H1 (cell line): ENCODE data around the gene C1orf50. TPM values are rescaled to one million over a fixed set of nuclear protein-coding genes. Genes with fewer than 3 reads are reported as not detected.

Source experiments
- CTCF ChIA-PET: fragments of 300-600 bp; sonication (Branson Sonifier 250); formaldehyde crosslinking; loops from one replicate; lab custom pipeline; 2021; ENCODE audit not compliant: partially characterized antibody; lab: Charles Lee
- POLR2A ChIA-PET: fragments of 300-600 bp; sonication (Branson Sonifier 250); formaldehyde crosslinking; loops from one replicate; lab custom pipeline; 2021; ENCODE audit warnings: inconsistent platforms; ENCODE audit not compliant: partially characterized antibody; lab: Charles Lee
- DNase-seq, 2 experiments: peaks; one replicate each; pipeline versions ENCODE4 v3.0.0 to v3.0.0-alpha.2; 2010 to 2022; ENCODE audit warnings: low spot score in 2 of 2, low read depth in 1 of 2, mixed read lengths in 1 of 2
- FAIRE-seq: peaks from 2 replicates; lab custom pipeline; 2011; peaks lifted over from hg19 to GRCh38; lab: Jason Lieb, UNC
- H2AFZ ChIP-seq: 2 replicates; pipeline ENCODE4 v1.8.1; 2012; ENCODE audit warnings: low read length, inconsistent platforms
- H2AK5ac ChIP-seq: 2 replicates; pipeline ENCODE4 v1.6.1; 2013; ENCODE audit warnings: low read depth, low read length
- H2BK120ac ChIP-seq: replicated peaks from 2 replicates; pipeline ENCODE3; 2013; ENCODE audit warnings: low read depth, low read length, inconsistent platforms
- H2BK12ac ChIP-seq: 2 replicates; pipeline ENCODE4 v1.6.1; 2013; ENCODE audit warnings: low read depth, low read length
- H2BK15ac ChIP-seq: 2 replicates; pipeline ENCODE4 v1.6.1; 2013; ENCODE audit warnings: low read length
- H2BK20ac ChIP-seq: 2 replicates; pipeline ENCODE4 v1.6.1; 2013; ENCODE audit warnings: low read length
- H2BK5ac ChIP-seq: 2 replicates; pipeline ENCODE4 v1.6.1; 2013; ENCODE audit warnings: low read depth, low read length
- H3K14ac ChIP-seq: 2 replicates; pipeline ENCODE4 v1.6.1; 2013; ENCODE audit warnings: inconsistent platforms; ENCODE audit not compliant: insufficient read length
- H3K18ac ChIP-seq: 2 replicates; pipeline ENCODE4 v1.6.1; 2013; ENCODE audit warnings: low read length; ENCODE audit errors: extremely low read depth
- H3K23ac ChIP-seq: 2 replicates; pipeline ENCODE4 v1.6.1; 2013; ENCODE audit warnings: inconsistent platforms; ENCODE audit not compliant: insufficient read length
- H3K23me2 ChIP-seq: 2 replicates; pipeline ENCODE4 v1.6.1; 2013; ENCODE audit warnings: low read depth, low read length
- H3K27ac ChIP-seq: 2 replicates; pipeline ENCODE4 v1.6.1; 2011; ENCODE audit warnings: low read depth, low read length, inconsistent platforms
- H3K27me3 ChIP-seq, 4 experiments: replicated peaks in 1 of 4; 1 replicate in 1 of 4; 2 replicates in 3 of 4; pipeline versions ENCODE4 v1.6.1 to v1.8.1; 2011 to 2013; ENCODE audit warnings: low read length in 3 of 4, mild to moderate bottlenecking in 3 of 4, inconsistent platforms in 2 of 4, mixed read lengths in 2 of 4, moderate library complexity in 1 of 4; ENCODE audit not compliant: control insufficient read depth in 3 of 4, insufficient read depth in 3 of 4; ENCODE audit errors: extremely low read depth in 1 of 4
- H3K36me3 ChIP-seq, 4 experiments: 2 replicates each; pipeline versions ENCODE4 v1.6.1 to v1.8.1; 2011 to 2013; ENCODE audit warnings: mild to moderate bottlenecking in 4 of 4, low read length in 3 of 4, moderate library complexity in 2 of 4, control low read depth in 1 of 4, inconsistent platforms in 1 of 4; ENCODE audit not compliant: insufficient read depth in 4 of 4, control insufficient read depth in 2 of 4
- H3K4ac ChIP-seq: replicated peaks from 2 replicates; pipeline ENCODE3; 2013; ENCODE audit warnings: low read length, low read depth, mixed read lengths, inconsistent platforms; ENCODE audit not compliant: insufficient read length
- H3K4me1 ChIP-seq, 4 experiments: replicated peaks in 1 of 4; 1 replicate in 1 of 4; 2 replicates in 3 of 4; pipeline versions ENCODE4 v1.6.1 to v1.8.1; 2011 to 2013; ENCODE audit warnings: low read length in 3 of 4, inconsistent platforms in 2 of 4, mixed read lengths in 1 of 4; ENCODE audit not compliant: insufficient read depth in 4 of 4, control insufficient read depth in 3 of 4
- H3K4me2 ChIP-seq, 2 experiments: 2 replicates each; pipeline versions ENCODE4 v1.6.1 to v1.8.1; 2011 to 2013; ENCODE audit warnings: low read depth in 2 of 2, low read length in 2 of 2, control low read depth in 1 of 2, inconsistent platforms in 1 of 2, mild to moderate bottlenecking in 1 of 2; ENCODE audit not compliant: insufficient read depth in 1 of 2
- H3K4me3 ChIP-seq, 4 experiments: fragments of 200-600, 300-600 bp in 1 of 4; sonication (generic), shearing (Covaris generic), sonication (Bioruptor Twin) in 1 of 4; 2 replicates each; pipeline versions ENCODE4 v1.5.1 to v1.8.1; 2011 to 2016; ENCODE audit warnings: low read length in 4 of 4, low read depth in 3 of 4, control low read depth in 2 of 4, inconsistent platforms in 2 of 4, mild to moderate bottlenecking in 2 of 4, mixed read lengths in 1 of 4, moderate library complexity in 1 of 4; ENCODE audit not compliant: insufficient read depth in 2 of 4; ENCODE audit errors: extremely low read depth in 1 of 4
- H3K56ac ChIP-seq: replicated peaks from 2 replicates; pipeline ENCODE3; 2013; ENCODE audit warnings: low read depth, mild to moderate bottlenecking, mixed read lengths, low read length, inconsistent platforms; ENCODE audit not compliant: insufficient read length
- H3K79me1 ChIP-seq: 2 replicates; pipeline ENCODE4 v1.6.1; 2013; ENCODE audit warnings: low read depth, low read length, control low read depth
- H3K79me2 ChIP-seq, 2 experiments: 2 replicates each; pipeline versions ENCODE4 v1.6.1 to v1.8.1; 2012 to 2013; ENCODE audit warnings: low read length in 2 of 2, mild to moderate bottlenecking in 2 of 2, inconsistent platforms in 1 of 2; ENCODE audit not compliant: insufficient read depth in 2 of 2, control insufficient read depth in 1 of 2
- H3K9ac ChIP-seq, 4 experiments: replicated peaks in 1 of 4; 1 replicate in 1 of 4; 2 replicates in 3 of 4; pipeline versions ENCODE4 v1.6.1 to v1.8.1; 2011 to 2013; ENCODE audit warnings: low read depth in 3 of 4, low read length in 3 of 4, control low read depth in 2 of 4, mild to moderate bottlenecking in 2 of 4, moderate library complexity in 2 of 4, inconsistent platforms in 1 of 4; ENCODE audit errors: extremely low read depth in 1 of 4
- H3K9me3 ChIP-seq, 2 experiments: 2 replicates each; pipeline versions ENCODE4 v1.6.1 to v1.8.1; 2012 to 2013; ENCODE audit warnings: mild to moderate bottlenecking in 2 of 2, moderate library complexity in 2 of 2, control low read depth in 1 of 2, inconsistent platforms in 1 of 2, low read depth in 1 of 2, low read length in 1 of 2, mixed read lengths in 1 of 2; ENCODE audit not compliant: insufficient read depth in 2 of 2
- H4K20me1 ChIP-seq, 2 experiments: replicated peaks in 1 of 2; 2 replicates each; pipeline versions ENCODE3 to v1.8.1; 2011 to 2013; ENCODE audit warnings: inconsistent platforms in 2 of 2, low read length in 2 of 2, mild to moderate bottlenecking in 1 of 2; ENCODE audit not compliant: insufficient read depth in 2 of 2, control insufficient read depth in 1 of 2
- H4K5ac ChIP-seq: 2 replicates; pipeline ENCODE4 v1.6.1; 2013; ENCODE audit warnings: low read length, low read depth, mixed read lengths, inconsistent platforms; ENCODE audit not compliant: insufficient read length
- H4K8ac ChIP-seq: 2 replicates; pipeline ENCODE4 v1.8.0; 2013; ENCODE audit warnings: mild to moderate bottlenecking, moderate library complexity, low read length, inconsistent platforms; ENCODE audit not compliant: insufficient read depth; ENCODE audit errors: extremely low read depth
- H4K91ac ChIP-seq: replicated peaks from 2 replicates; pipeline ENCODE3; 2013; ENCODE audit warnings: low read length, mixed read lengths, inconsistent platforms; ENCODE audit not compliant: insufficient read length
- ASH2L ChIP-seq: fragments of 200-600, 300-600 bp; sonication (generic); IDR thresholded peaks from one replicate; pipeline ENCODE4 v1.7.1; 2017; ENCODE audit warnings: low read length
- ATF2 ChIP-seq: IDR thresholded peaks from 2 replicates; pipeline ENCODE4 v1.6.1; 2012; ENCODE audit warnings: low read length, inconsistent platforms
- BACH1 ChIP-seq: IDR thresholded peaks from 2 replicates; pipeline ENCODE4 v1.6.1; 2012; ENCODE audit warnings: low read length, improper control_type of control experiment
- CEBPB ChIP-seq: IDR thresholded peaks from 2 replicates; pipeline ENCODE4 v1.6.1; 2012; ENCODE audit warnings: low read depth, low read length
- CTBP2 ChIP-seq: IDR thresholded peaks from 2 replicates; pipeline ENCODE4 v1.7.0; 2011; ENCODE audit warnings: borderline replicate concordance, mild to moderate bottlenecking, moderate library complexity, mixed read lengths, low read length; ENCODE audit not compliant: insufficient read depth, insufficient read length
- HDAC2 ChIP-seq, 2 experiments: fragments of 300-600 bp in 1 of 2; sonication (generic) in 1 of 2; IDR thresholded peaks; 2 replicates each; pipeline ENCODE4 v1.6.1; 2011 to 2012; ENCODE audit warnings: low read depth in 2 of 2, low read length in 2 of 2, mild to moderate bottlenecking in 2 of 2, moderate library complexity in 2 of 2, borderline replicate concordance in 1 of 2, inconsistent platforms in 1 of 2
- HDAC6 ChIP-seq: IDR thresholded peaks from one replicate; pipeline ENCODE4 v1.7.1; 2012; ENCODE audit warnings: low read depth, mild to moderate bottlenecking, inconsistent platforms, low read length, moderate library complexity
- JUN ChIP-seq: IDR thresholded peaks from 2 replicates; pipeline ENCODE4 v1.6.1; 2011; ENCODE audit warnings: low read depth, mild to moderate bottlenecking, improper control_type of control experiment, low read length
- RFX5 ChIP-seq: IDR thresholded peaks from 2 replicates; pipeline ENCODE4 v1.6.1; 2011; ENCODE audit warnings: low read depth, low read length, improper control_type of control experiment, borderline replicate concordance
- SP1 ChIP-seq: IDR thresholded peaks from 2 replicates; pipeline ENCODE4 v1.6.1; 2011; ENCODE audit warnings: low read depth, low read length
- SP4 ChIP-seq: IDR thresholded peaks from 2 replicates; pipeline ENCODE4 v1.6.1; 2012; ENCODE audit warnings: low read length, inconsistent platforms
- TAF7 ChIP-seq: optimal IDR thresholded peaks from 2 replicates; pipeline ENCODE3; 2011; ENCODE audit warnings: low read depth, mild to moderate bottlenecking, inconsistent platforms, low read length, moderate library complexity, borderline replicate concordance
- WGBS, 2 experiments: shearing (Covaris generic) in 1 of 2; methylation state at CpG; one replicate each; pipeline versions ENCODE4 v1.1.6 to v1.1.7; 2013 to 2015; ENCODE audit warnings: low lambda C conversion rate in 2 of 2, mixed read lengths in 2 of 2, inconsistent platforms in 1 of 2, low coverage in 1 of 2, missing lambda C conversion rate in 1 of 2; ENCODE audit not compliant: insufficient replicate concordance in 2 of 2, insufficient coverage in 1 of 2, insufficient read length in 1 of 2; ENCODE audit errors: extremely low coverage in 1 of 2, missing lambda C conversion rate in 1 of 2; 5-methylcytosine and 5-hydroxymethylcytosine counted together
- polyA plus RNA-seq, 7 experiments: library from polyadenylated mRNA; depleted of rRNA in 3 of 7; stranded (reverse) in 5 of 7; unstranded in 2 of 7; fragments of >200 nt in 5 of 7; fragments of 200-250 nt in 2 of 7; gene quantifications; 1 replicate in 5 of 7; 2 replicates in 1 of 7; 4 replicates in 1 of 7; pipeline versions ENCODE4 v1.2.1 to v1.2.3, GENCODE V29; 2011 to 2013; ENCODE audit warnings: missing spikeins in 2 of 7, mixed read lengths in 2 of 7
- total RNA-seq: library from RNA; stranded (reverse); fragmentation: NEBNext Ultra II Directional; extraction: Animal tissue kit (Norgen Biotek cat#: 25700); gene quantifications from 2 replicates; pipeline ENCODE4 v1.2.1, GENCODE V29; 2021

Gene C1orf50
- total and polyA plus RNA-seq, 2 of the 8 experiments (the other 6 are each of a cell fraction or from before 2014, with no cell fraction given) = 3.2 to 7.1 TPM

GRCh38 chr1:42753070-42753469, 14.0 kb upstream of the C1orf50 start:
- CTCF ChIA-PET = interaction anchor here (0.6 to 1.5 kb wide), 9 partner anchors 11 to 578 kb away, joined by 3 to 5 read pairs (median 3); partner anchors contain the start of gene CLDN19
- TF ChIP-seq RFX5 (no peak), BACH1 (no peak), JUN (no peak), CEBPB (no peak), CTBP2 (no peak), HDAC6 (no peak), ASH2L (no peak), HDAC2 (IDR thresholded peaks at IDR 0.05; ENCODE audit: borderline replicate concordance in 1 of 2, low read depth in 2 of 2, low read length in 2 of 2) (no peak), ATF2 (no peak), SP4 (no peak), SP1 (no peak), TAF7 (no peak)

More at GRCh38 chr1:42753070-42753469, 14.0 kb upstream of the C1orf50 start:
- Histone ChIP-seq H2BK20ac (no peak overlapping the region), H2BK5ac (no peak overlapping the region), H3K27me3 (no peaks in the 10 kb centered on the region), H2AFZ (no peak overlapping the region), H3K9ac (no peak overlapping the region), H4K20me1 (peaks cover 0 to 4% of the 10 kb centered on the region in 2 experiments), H2BK12ac (no peak overlapping the region), H2AK5ac (no peak overlapping the region), H3K18ac (no peak overlapping the region), H3K4ac (no peak overlapping the region), H3K4me3 (no peak overlapping the region), H2BK120ac (no peak overlapping the region), H3K4me1 (no peaks in the 10 kb centered on the region), H3K23me2 (no peaks in the 10 kb centered on the region), H3K36me3 (peaks cover 23 to 75% (median 49%) of the 10 kb centered on the region in 4 experiments), H4K91ac (no peak overlapping the region), H4K8ac (no peak overlapping the region), H3K79me2 (no peaks in the 10 kb centered on the region), H3K79me1 (no peaks in the 10 kb centered on the region), H4K5ac (no peak overlapping the region), H3K23ac (no peak overlapping the region), H3K9me3 (peaks cover 4 to 9% of the 10 kb centered on the region in 2 experiments; a peak in 3 of 4 replicates), H3K4me2 (no peak overlapping the region), H3K56ac (no peak overlapping the region), H3K14ac (no peak overlapping the region), H2BK15ac (no peak overlapping the region), H3K27ac (no peak overlapping the region)
- POLR2A ChIA-PET = interaction anchor here (0.9 to 2.3 kb wide), 2 partner anchors 11 to 70 kb away, joined by 3 to 8 read pairs; partner anchors contain the start of gene YBX1
- WGBS, 2 experiments = 36% methylated on average over 1 of the region's 1 CpG; no CpG with 5 or more reads in 1 of the 2 experiments
- FAIRE-seq (no peak), DNase-seq (no peak)
